HG02973 (cell line): Measurements from ENCODE around the gene OMP.
A peak's percentile ranks its signal among the peaks of the same experiment; 100 is the strongest.
"Not testable (repeated sequence)": the region's sequence is repeated elsewhere in the genome, so short reads cannot be mapped to it uniquely, and the experiment has no call there.

Source experiments
- ATAC-seq: cut with Tn5 transposase; IDR thresholded peaks from one replicate; pipeline ENCODE4 v1.9.1; 2021; ENCODE audit warnings: moderate library complexity; ENCODE audit not compliant: unreplicated experiment

The OMP gene

GRCh38 chr11:77086521-77087472 lies 15.8 kb upstream of the OMP start:
- no peak for ATAC-seq

GRCh38 chr11:77087723-77088225 lies 14.9 kb upstream of the OMP start:
- no peak for ATAC-seq

GRCh38 chr11:77088236-77089003 lies 14.2 kb upstream of the OMP start:
- ATAC-seq = no peak

GRCh38 chr11:77089004-77089545 lies 13.6 kb upstream of the OMP start:
- no peak for ATAC-seq

GRCh38 chr11:77090046-77090372 lies 12.6 kb upstream of the OMP start:
- ATAC-seq = no peak

- ATAC-seq = no peak
Measured at GRCh38 chr11:77090373-77091111, 12.1 kb upstream of the OMP start.

- ATAC-seq = peak; percentile 83
Measured at GRCh38 chr11:77091146-77091940, 11.3 kb upstream of the OMP start.

- ATAC-seq = no peak
Measured at GRCh38 chr11:77092382-77092781, 10.3 kb upstream of the OMP start.

GRCh38 chr11:77093056-77093891 lies 9.4 kb upstream of the OMP start:
- no peak for ATAC-seq

GRCh38 chr11:77093987-77094840 lies 8.4 kb upstream of the OMP start:
- ATAC-seq = no peak

GRCh38 chr11:77094841-77095365 lies 7.7 kb upstream of the OMP start:
- no peak for ATAC-seq

- no peak for ATAC-seq
Measured at GRCh38 chr11:77095551-77096490, 6.8 kb upstream of the OMP start.

- ATAC-seq = no peak
Measured at GRCh38 chr11:77096591-77097019, 6.0 kb upstream of the OMP start.

- ATAC-seq = not testable (repeated sequence)
Measured at GRCh38 chr11:77097180-77097579, 5.5 kb upstream of the OMP start.

GRCh38 chr11:77100166-77101042 lies 2.2 kb upstream of the OMP start:
- no peak for ATAC-seq

GRCh38 chr11:77101043-77101537 lies 1.6 kb upstream of the OMP start:
- ATAC-seq = no peak
